ENCODE data around the gene WBP1L.
A peak's percentile ranks its signal among the peaks of the same experiment; 100 is the strongest.
"Not testable (repeated sequence)": the region's sequence is repeated elsewhere in the genome, so short reads cannot be mapped to it uniquely, and the experiment has no call there.

The WBP1L gene

GRCh38 chr10:102712089-102712488, 31.7 kb upstream of the WBP1L start:
- no peaks in the 10 kb centered on the region for H3K9me3 ChIP-seq (ENCODE audit: control insufficient read depth, low read length)
- no peak overlapping the region for H3K27ac ChIP-seq (ENCODE audit: insufficient read depth, low read depth, low read length, poor library complexity, severe bottlenecking)
- H3K4me3 ChIP-seq (ENCODE audit: insufficient read depth, low read depth, low read length): no peak overlapping the region
- peaks cover 16% of the 10 kb centered on the region for H3K4me1 ChIP-seq (ENCODE audit: control insufficient read depth, insufficient read depth, low read length)
- no peaks in the 10 kb centered on the region for H3K27me3 ChIP-seq (ENCODE audit: control insufficient read depth, insufficient read depth, low read length, poor library complexity, severe bottlenecking)
- H3K36me3 ChIP-seq (ENCODE audit: control insufficient read depth, insufficient read depth, low read length): no peaks in the 10 kb centered on the region
- 95 to 97% methylated on average over 4 of the region's 4 CpGs for WGBS, 2 experiments

GRCh38 chr10:102712843-102713538, 30.8 kb upstream of the WBP1L start:
- 17 to 18% methylated on average over 8 of the region's 8 CpGs for WGBS, 2 experiments
- Histone ChIP-seq H3K27ac (ENCODE audit: insufficient read depth, low read depth, low read length, poor library complexity, severe bottlenecking) (peak overlapping the region; percentile 94), H3K4me1 (ENCODE audit: control insufficient read depth, insufficient read depth, low read length) (peaks cover 23% of the 10 kb centered on the region)

GRCh38 chr10:102713539-102713813, 30.3 kb upstream of the WBP1L start:
- H3K4me1 ChIP-seq (ENCODE audit: control insufficient read depth, insufficient read depth, low read length): peaks cover 23% of the 10 kb centered on the region
- H3K36me3 ChIP-seq (ENCODE audit: control insufficient read depth, insufficient read depth, low read length): no peaks in the 10 kb centered on the region
- no peaks in the 10 kb centered on the region for H3K9me3 ChIP-seq (ENCODE audit: control insufficient read depth, low read length)
- H3K4me3 ChIP-seq (ENCODE audit: insufficient read depth, low read depth, low read length): peak overlapping the region; percentile 76
- 0% methylated on average over 13 of the region's 13 CpGs for WGBS, 2 experiments
- H3K27me3 ChIP-seq (ENCODE audit: control insufficient read depth, insufficient read depth, low read length, poor library complexity, severe bottlenecking): no peaks in the 10 kb centered on the region
- peak overlapping the region; percentile 94 for H3K27ac ChIP-seq (ENCODE audit: insufficient read depth, low read depth, low read length, poor library complexity, severe bottlenecking)

More at GRCh38 chr10:102712843-102713538, 30.8 kb upstream of the WBP1L start:
- H3K36me3 ChIP-seq (ENCODE audit: control insufficient read depth, insufficient read depth, low read length): no peaks in the 10 kb centered on the region
- H3K27me3 ChIP-seq (ENCODE audit: control insufficient read depth, insufficient read depth, low read length, poor library complexity, severe bottlenecking): no peaks in the 10 kb centered on the region
- H3K4me3 ChIP-seq (ENCODE audit: insufficient read depth, low read depth, low read length): peak overlapping the region; percentile 76
- no peaks in the 10 kb centered on the region for H3K9me3 ChIP-seq (ENCODE audit: control insufficient read depth, low read length)

- no peaks in the 10 kb centered on the region for H3K27me3 ChIP-seq (ENCODE audit: control insufficient read depth, insufficient read depth, low read length, poor library complexity, severe bottlenecking)
- H3K27ac ChIP-seq (ENCODE audit: insufficient read depth, low read depth, low read length, poor library complexity, severe bottlenecking): peak within 1 kb of the TSS; percentile 94
- no peaks in the 10 kb centered on the region for H3K36me3 ChIP-seq (ENCODE audit: control insufficient read depth, insufficient read depth, low read length)
- peak within 1 kb of the TSS; percentile 76 for H3K4me3 ChIP-seq (ENCODE audit: insufficient read depth, low read depth, low read length)
- no peaks in the 10 kb centered on the region for H3K9me3 ChIP-seq (ENCODE audit: control insufficient read depth, low read length)
- peaks cover 23% of the 10 kb centered on the region for H3K4me1 ChIP-seq (ENCODE audit: control insufficient read depth, insufficient read depth, low read length)
- WGBS, 2 experiments: 0% methylated on average over 62 of the region's 62 CpGs
Observed at GRCh38 chr10:102713814-102714620, 29.7 kb upstream of the WBP1L start, which contains the start of gene ARL3. TSS of gene ARL3 (minus strand) at chr10:102714397. CDS start at chr10:102714275, 122 bp downstream.

GRCh38 chr10:102714621-102715455, 28.9 kb upstream of the WBP1L start, which contains the start of gene SFXN2:
TSS of gene SFXN2 (plus strand) at chr10:102714636. CDS start at chr10:102726637, 12,001 bp downstream.
- WGBS, 2 experiments: 4 to 5% methylated on average over 46 of the region's 46 CpGs
- Histone ChIP-seq H3K36me3 (ENCODE audit: control insufficient read depth, insufficient read depth, low read length) (no peaks in the 10 kb centered on the region), H3K4me1 (ENCODE audit: control insufficient read depth, insufficient read depth, low read length) (peaks cover 23% of the 10 kb centered on the region), H3K4me3 (ENCODE audit: insufficient read depth, low read depth, low read length) (peak within 1 kb of the TSS; percentile 76), H3K9me3 (ENCODE audit: control insufficient read depth, low read length) (no peaks in the 10 kb centered on the region), H3K27me3 (ENCODE audit: control insufficient read depth, insufficient read depth, low read length, poor library complexity, severe bottlenecking) (no peaks in the 10 kb centered on the region), H3K27ac (ENCODE audit: insufficient read depth, low read depth, low read length, poor library complexity, severe bottlenecking) (peak within 1 kb of the TSS; percentile 94)

- Histone ChIP-seq H3K27ac (ENCODE audit: insufficient read depth, low read depth, low read length, poor library complexity, severe bottlenecking) (no peak overlapping the region), H3K36me3 (ENCODE audit: control insufficient read depth, insufficient read depth, low read length) (no peaks in the 10 kb centered on the region), H3K27me3 (ENCODE audit: control insufficient read depth, insufficient read depth, low read length, poor library complexity, severe bottlenecking) (no peaks in the 10 kb centered on the region), H3K4me3 (ENCODE audit: insufficient read depth, low read depth, low read length) (peak overlapping the region; percentile 8), H3K4me1 (ENCODE audit: control insufficient read depth, insufficient read depth, low read length) (peaks cover 19% of the 10 kb centered on the region), H3K9me3 (ENCODE audit: control insufficient read depth, low read length) (no peaks in the 10 kb centered on the region)
- WGBS, 2 experiments: 80 to 86% methylated on average over 1 of the region's 1 CpG
Observed at GRCh38 chr10:102715880-102716279, 27.9 kb upstream of the WBP1L start.

GRCh38 chr10:102716900-102717565, 26.7 kb upstream of the WBP1L start:
- H3K4me3 ChIP-seq (ENCODE audit: insufficient read depth, low read depth, low read length); H3K27me3 ChIP-seq (ENCODE audit: control insufficient read depth, insufficient read depth, low read length, poor library complexity, severe bottlenecking); H3K9me3 ChIP-seq (ENCODE audit: control insufficient read depth, low read length); H3K36me3 ChIP-seq (ENCODE audit: control insufficient read depth, insufficient read depth, low read length); H3K27ac ChIP-seq (ENCODE audit: insufficient read depth, low read depth, low read length, poor library complexity, severe bottlenecking): not testable (repeated sequence)
- H3K4me1 ChIP-seq (ENCODE audit: control insufficient read depth, insufficient read depth, low read length): peaks cover 17% of the 10 kb centered on the region
- WGBS, 2 experiments: 90 to 92% methylated on average over 18 of the region's 18 CpGs

- H3K4me1 ChIP-seq (ENCODE audit: control insufficient read depth, insufficient read depth, low read length): peaks cover 14% of the 10 kb centered on the region
- WGBS, 2 experiments: 69 to 80% methylated on average over 3 of the region's 3 CpGs
- H3K27ac ChIP-seq (ENCODE audit: insufficient read depth, low read depth, low read length, poor library complexity, severe bottlenecking): peak overlapping the region; percentile 17
- H3K9me3 ChIP-seq (ENCODE audit: control insufficient read depth, low read length): no peaks in the 10 kb centered on the region
- no peaks in the 10 kb centered on the region for H3K36me3 ChIP-seq (ENCODE audit: control insufficient read depth, insufficient read depth, low read length)
- no peak overlapping the region for H3K4me3 ChIP-seq (ENCODE audit: insufficient read depth, low read depth, low read length)
- H3K27me3 ChIP-seq (ENCODE audit: control insufficient read depth, insufficient read depth, low read length, poor library complexity, severe bottlenecking): no peaks in the 10 kb centered on the region
Observed at GRCh38 chr10:102718220-102718619, 25.5 kb upstream of the WBP1L start.

GRCh38 chr10:102720337-102720736, 23.4 kb upstream of the WBP1L start:
- WGBS, 2 experiments: 92 to 97% methylated on average over 3 of the region's 3 CpGs
- Histone ChIP-seq H3K4me1 (ENCODE audit: control insufficient read depth, insufficient read depth, low read length) (peaks cover 11% of the 10 kb centered on the region), H3K9me3 (ENCODE audit: control insufficient read depth, low read length) (no peaks in the 10 kb centered on the region), H3K27ac (ENCODE audit: insufficient read depth, low read depth, low read length, poor library complexity, severe bottlenecking) (no peak overlapping the region), H3K27me3 (ENCODE audit: control insufficient read depth, insufficient read depth, low read length, poor library complexity, severe bottlenecking) (no peaks in the 10 kb centered on the region), H3K4me3 (ENCODE audit: insufficient read depth, low read depth, low read length) (no peak overlapping the region), H3K36me3 (ENCODE audit: control insufficient read depth, insufficient read depth, low read length) (no peaks in the 10 kb centered on the region)
